Stimulated activated CD4-positive, alpha-beta T cell treated with anti-CD3 and anti-CD28 coated beads, Interleukin-12 subunit alpha, Interleukin-12 subunit beta, amount 100 ng/mL, for 48 hours (primary cell): ENCODE data around the gene LSM14A.

Experiments
- DNase-seq, 3 donors: peaks; one replicate each; pipeline ENCODE4 v3.0.0-alpha.2; 2020; ENCODE audit warnings: low read depth in 2 of 3, low spot score in 1 of 3

The LSM14A gene

DNA sequence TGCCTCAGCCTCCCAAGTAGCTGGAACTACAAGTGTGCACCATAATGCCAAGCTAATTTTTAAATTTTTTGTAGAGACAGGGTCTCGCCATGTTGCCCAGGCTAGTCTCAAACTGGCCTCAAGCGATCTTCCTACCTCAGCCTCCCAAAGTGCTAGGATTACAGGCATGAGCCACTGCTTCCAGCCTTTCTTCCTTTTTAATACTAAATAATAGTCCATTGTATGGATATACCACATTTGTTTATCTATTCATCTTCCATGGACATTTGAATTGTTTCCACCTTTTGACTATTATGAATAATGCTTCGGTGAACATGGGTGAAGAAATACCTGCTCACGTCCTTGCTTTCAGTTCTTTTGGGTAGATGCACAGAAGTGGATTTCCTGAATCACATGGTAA, 106.5 kb downstream of the LSM14A start:
- DNase-seq = no peak
